ENCODE measurements around the gene AKT1S1.

DNA sequence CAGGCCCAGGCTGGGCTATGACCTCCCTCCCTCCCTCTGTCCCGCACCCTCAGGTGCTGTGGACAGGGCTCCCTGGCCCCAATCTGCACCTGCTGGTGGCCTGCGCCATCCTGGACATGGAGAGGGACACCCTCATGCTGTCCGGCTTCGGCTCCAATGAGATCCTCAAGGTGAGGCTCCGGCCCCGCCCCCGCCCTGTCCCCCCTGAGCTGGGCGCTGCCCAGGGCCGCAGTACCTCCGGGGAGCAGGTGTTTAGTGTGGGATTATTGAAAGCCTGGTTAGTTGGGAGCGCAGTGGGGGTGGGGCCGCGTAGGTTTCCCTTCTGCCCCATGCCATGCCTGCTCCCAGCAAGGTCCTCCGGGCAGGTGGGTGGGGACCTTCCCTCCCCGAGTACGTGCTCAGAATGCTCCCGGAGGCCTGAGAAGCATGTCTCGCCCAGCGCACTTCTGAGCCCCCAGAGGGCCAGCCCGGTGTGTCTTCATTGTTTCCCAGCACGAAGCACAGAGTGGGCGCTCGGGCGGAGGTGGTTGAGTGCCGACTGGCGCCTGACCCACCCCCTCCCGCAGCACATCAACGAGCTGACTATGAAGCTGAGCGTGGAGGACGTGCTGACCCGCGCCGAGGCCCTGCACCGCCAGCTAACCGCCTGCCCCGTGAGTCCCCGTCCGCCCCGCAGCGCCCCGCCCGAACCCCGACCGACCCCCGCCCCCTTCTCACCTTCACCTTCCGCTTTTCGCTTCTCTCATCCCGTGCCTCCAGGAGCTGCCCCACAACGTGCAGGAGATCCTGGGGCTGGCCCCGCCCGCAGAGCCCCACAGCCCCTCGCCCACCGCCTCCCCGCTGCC is 10.7 kb upstream of the AKT1S1 start:
- no peak for TF ChIP-seq YY1 (IDR thresholded peaks at IDR 0.05; ENCODE audit: insufficient read depth, insufficient read length)
- TF ChIP-seq ZNF274 (IDR thresholded peaks at IDR 0.05; ENCODE audit: low read depth, low read length), result no peak
- no peak for TF ChIP-seq SUZ12 (IDR thresholded peaks at IDR 0.05; ENCODE audit: extremely low read depth, insufficient read depth, insufficient read length)
